HCT116 (cell line): Measurements from ENCODE around the gene LEMD3. TPM values are rescaled to one million over a fixed set of nuclear protein-coding genes. Genes with fewer than 3 reads are reported as not detected.

ENCODE experiments used
- ATAC-seq: fragments of 200-7000 bp; cut with Tn5 transposase; 2 replicates; pipeline ENCODE4 v1.9.1; 2020; ENCODE audit warnings: mild to moderate bottlenecking, moderate library complexity
- BruUV-seq: library from RNA; stranded (reverse); fragments of 400-500 nt; replicated peaks from 2 replicates; lab custom pipeline; 2021; lab: Mats Ljungman, UMichigan
- CTCF ChIA-PET: fragments of 300-600 bp; sonication (Branson Sonifier 250); formaldehyde crosslinking; loops from one replicate; lab custom pipeline; 2021; ENCODE audit warnings: antibody characterized with exemption; lab: Charles Lee
- POLR2A ChIA-PET: fragments of 300-600, 350-600 bp; sonication (Branson Sonifier 250); formaldehyde crosslinking; loops from one replicate; lab custom pipeline; 2021; ENCODE audit warnings: antibody characterized with exemption; lab: Charles Lee
- RAD21 ChIA-PET, 2 experiments: fragments of 300-600 bp; sonication (Branson Sonifier 250); formaldehyde crosslinking; loops; one replicate each; lab custom pipeline; 2023; ENCODE audit warnings: low total read pairs in 2 of 2; ENCODE audit not compliant: uncharacterized antibody in 2 of 2, unreplicated experiment in 2 of 2, low non-redundant PET in 1 of 2; lab: Charles Lee
- DNase-seq: peaks from one replicate; pipeline ENCODE4 v3.0.0-alpha.2; 2010; ENCODE audit warnings: low read depth, low spot score
- H2AFZ ChIP-seq: fragments of 200-600 bp; shearing (Covaris generic), sonication (generic); 2 replicates; pipeline ENCODE4 v1.6.1; 2017; ENCODE audit warnings: low read depth, mixed run types, mixed read lengths, antibody characterized with exemption, low read length; ENCODE audit not compliant: poor library complexity, severe bottlenecking
- H3K27ac ChIP-seq: 2 replicates; pipeline ENCODE4 v1.5.1; 2012; ENCODE audit warnings: low read depth, low read length
- H3K27me3 ChIP-seq: fragments of 200-600 bp; sonication (generic); 2 replicates; pipeline ENCODE4 v1.6.1; 2016; ENCODE audit warnings: mixed run types, low read length, mixed read lengths; ENCODE audit not compliant: insufficient read depth
- H3K36me3 ChIP-seq, 2 experiments: fragments of 200-500 bp in 1 of 2; fragments of 200-600 bp in 1 of 2; sonication (Bioruptor generic) in 1 of 2; sonication (generic) in 1 of 2; 2 replicates each; pipeline versions ENCODE4 v1.5.1 to v1.6.1; 2014 to 2016; ENCODE audit warnings: low read length in 2 of 2, inconsistent platforms in 1 of 2, mixed read lengths in 1 of 2, mixed run types in 1 of 2; ENCODE audit not compliant: insufficient read depth in 2 of 2, control insufficient read depth in 1 of 2
- H3K4me1 ChIP-seq, 2 experiments: fragments of 200-600 bp in 1 of 2; sonication (generic) in 1 of 2; 2 replicates each; pipeline versions ENCODE4 v1.5.1 to v1.6.1; 2012 to 2017; ENCODE audit warnings: low read length in 2 of 2, inconsistent platforms in 1 of 2, mild to moderate bottlenecking in 1 of 2, mixed read lengths in 1 of 2, mixed run types in 1 of 2, moderate library complexity in 1 of 2; ENCODE audit not compliant: insufficient read depth in 2 of 2, control insufficient read depth in 1 of 2
- H3K4me2 ChIP-seq: fragments of 200-600 bp; sonication (generic); 2 replicates; pipeline ENCODE4 v1.6.1; 2017; ENCODE audit warnings: mixed run types, low read length, mixed read lengths
- H3K4me3 ChIP-seq, 2 experiments: fragments of 200-600 bp in 1 of 2; sonication (generic) in 1 of 2; replicated peaks in 1 of 2; 2 replicates each; pipeline ENCODE4 v1.5.1; 2011 to 2016; ENCODE audit warnings: low read length in 2 of 2, control low read depth in 1 of 2, low read depth in 1 of 2, mild to moderate bottlenecking in 1 of 2, mixed read lengths in 1 of 2, mixed run types in 1 of 2
- H3K79me2 ChIP-seq: fragments of 200-600 bp; sonication (generic); 2 replicates; pipeline ENCODE4 v1.6.1; 2017; ENCODE audit warnings: mild to moderate bottlenecking, mixed run types, low read length, moderate library complexity, mixed read lengths; ENCODE audit not compliant: insufficient read depth
- H3K9ac ChIP-seq: fragments of 200-600 bp; sonication (generic); 2 replicates; pipeline ENCODE4 v1.6.1; 2016; ENCODE audit warnings: low read length, mixed read lengths
- H3K9me2 ChIP-seq: fragments of 200-600 bp; sonication (generic), shearing (Covaris generic); 2 replicates; pipeline ENCODE4 v1.6.1; 2017; ENCODE audit warnings: mixed run types, mild to moderate bottlenecking, moderate library complexity; ENCODE audit not compliant: insufficient read depth
- H3K9me3 ChIP-seq, 2 experiments: fragments of 200-500 bp in 1 of 2; fragments of 200-600 bp in 1 of 2; sonication (Bioruptor generic) in 1 of 2; sonication (generic) in 1 of 2; 2 replicates each; pipeline ENCODE4 v1.6.1; 2014 to 2017; ENCODE audit warnings: low read length in 2 of 2, mixed read lengths in 2 of 2, inconsistent platforms in 1 of 2, low read depth in 1 of 2, mild to moderate bottlenecking in 1 of 2, mixed run types in 1 of 2, moderate library complexity in 1 of 2; ENCODE audit not compliant: control insufficient read depth in 1 of 2, insufficient read depth in 1 of 2
- H4K20me1 ChIP-seq: fragments of 200-600 bp; sonication (generic), shearing (Covaris generic); 2 replicates; pipeline ENCODE4 v1.6.1; 2017; ENCODE audit warnings: mixed run types, mild to moderate bottlenecking, moderate library complexity; ENCODE audit not compliant: insufficient read depth
- ATF3 ChIP-seq: IDR thresholded peaks from 2 replicates; pipeline ENCODE4 v1.6.1; 2012
- CBX3 ChIP-seq: IDR thresholded peaks from 2 replicates; pipeline ENCODE4 v1.6.1; 2012; ENCODE audit warnings: low read depth
- CEBPB ChIP-seq: IDR thresholded peaks from 2 replicates; pipeline ENCODE4 v1.6.1; 2012; ENCODE audit warnings: low read depth
- EGR1 ChIP-seq: IDR thresholded peaks from 2 replicates; pipeline ENCODE4 v1.6.1; 2012; ENCODE audit warnings: low read depth
- ELF1 ChIP-seq: IDR thresholded peaks from 2 replicates; pipeline ENCODE4 v1.6.1; 2012; ENCODE audit warnings: low read depth, borderline replicate concordance
- EZH2 ChIP-seq: fragments of 200-600 bp; sonication (generic); IDR thresholded peaks from 2 replicates; pipeline ENCODE4 v1.6.1; 2017; ENCODE audit warnings: antibody characterized with exemption, mixed run types
- FOSL1 ChIP-seq: IDR thresholded peaks from 2 replicates; pipeline ENCODE4 v1.6.1; 2012; ENCODE audit warnings: low read depth
- JUND ChIP-seq: IDR thresholded peaks from 2 replicates; pipeline ENCODE4 v1.6.1; 2012
- MAX ChIP-seq: IDR thresholded peaks from 2 replicates; pipeline ENCODE4 v1.6.1; 2012
- POLR2A ChIP-seq: IDR thresholded peaks from 2 replicates; pipeline ENCODE4 v1.7.0; 2011; ENCODE audit warnings: borderline replicate concordance; ENCODE audit not compliant: insufficient read depth, insufficient read length; ENCODE audit errors: extremely low read depth
- POLR2AphosphoS5 ChIP-seq: IDR thresholded peaks from 2 replicates; pipeline ENCODE4 v1.6.1; 2011; ENCODE audit warnings: mild to moderate bottlenecking, low read depth, low read length, moderate library complexity
- RAD21 ChIP-seq: IDR thresholded peaks from 2 replicates; pipeline ENCODE4 v1.6.1; 2012; ENCODE audit warnings: low read depth, mild to moderate bottlenecking
- SIN3A ChIP-seq: IDR thresholded peaks from 2 replicates; pipeline ENCODE4 v1.6.1; 2012; ENCODE audit warnings: low read depth
- SP1 ChIP-seq: IDR thresholded peaks from 2 replicates; pipeline ENCODE4 v1.6.1; 2012; ENCODE audit warnings: low read depth
- SRF ChIP-seq: IDR thresholded peaks from 2 replicates; pipeline ENCODE4 v1.6.1; 2012; ENCODE audit warnings: low read depth
- TCF7L2 ChIP-seq: IDR thresholded peaks from 2 replicates; pipeline ENCODE4 v1.7.0; 2011; ENCODE audit warnings: borderline replicate concordance, inconsistent platforms; ENCODE audit not compliant: insufficient read depth, insufficient read length; ENCODE audit errors: extremely low read depth
- YY1 ChIP-seq: IDR thresholded peaks from 2 replicates; pipeline ENCODE4 v1.6.1; 2011; ENCODE audit warnings: low read length, low read depth, moderate library complexity, mild to moderate bottlenecking; ENCODE audit not compliant: insufficient replicate concordance; ENCODE audit errors: extremely low read depth
- ZBTB33 ChIP-seq: IDR thresholded peaks from 2 replicates; pipeline ENCODE4 v1.6.1; 2011; ENCODE audit warnings: mild to moderate bottlenecking, low read length, moderate library complexity; ENCODE audit not compliant: insufficient replicate concordance; ENCODE audit errors: extremely low read depth
- ZFX ChIP-seq: fragments of 450-650 bp; IDR thresholded peaks from 2 replicates; pipeline ENCODE4 v1.6.1; 2017
- intact Hi-C: fragments of 100-400 bp; cut with micrococcal nuclease; formaldehyde crosslinking; loops from 2 replicates; pipeline ENCODE4 v1.10.0; 2022
- total RNA-seq: library from RNA; stranded (reverse); gene quantifications from one replicate; pipeline ENCODE4 v1.2.1, GENCODE V29; 2021; ENCODE audit not compliant: unreplicated experiment

LEMD3 gene
- total RNA-seq, 1 experiment from 2014 or later: 28.7 TPM

- H3K79me2 ChIP-seq: peaks cover 98% of the 10 kb centered on the region
- no peak for DNase-seq
- no peaks in the 10 kb centered on the region for H3K9me3 ChIP-seq
- CTCF ChIA-PET: no interaction called here
- H3K27me3 ChIP-seq: no peaks in the 10 kb centered on the region
- no peaks in the 10 kb centered on the region for H3K36me3 ChIP-seq
- H2AFZ ChIP-seq: no peak overlapping the region
- BruUV-seq: no TSS peak
- no peak for TF ChIP-seq CEBPB
- TF ChIP-seq SIN3A: no peak
- TF ChIP-seq POLR2A: no peak
- TF ChIP-seq ELF1: no peak
- no peak for TF ChIP-seq TCF7L2
- no peak for TF ChIP-seq JUND
- RAD21 ChIA-PET: no interaction called here
- no peak overlapping the region for H3K9ac ChIP-seq
- intact Hi-C loops: no loop called here
- no peaks in the 10 kb centered on the region for H3K9me2 ChIP-seq
- H3K27ac ChIP-seq: no peak overlapping the region
- ATAC-seq: no peak
- peaks cover 22% of the 10 kb centered on the region; the same call in 1 of the 2 replicates for H4K20me1 ChIP-seq
- no peak overlapping the region for H3K4me2 ChIP-seq
- no peak overlapping the region for H3K4me3 ChIP-seq
- POLR2A ChIA-PET: no interaction called here
- H3K4me1 ChIP-seq: no peaks in the 10 kb centered on the region
Measured at GRCh38 chr12:65192963-65193516, 23.7 kb downstream of the LEMD3 start.

GRCh38 chr12:65194949-65195348 lies 25.6 kb downstream of the LEMD3 start:
- POLR2A ChIA-PET: no interaction called here
- H3K79me2 ChIP-seq: peaks cover 98% of the 10 kb centered on the region
- CTCF ChIA-PET: interaction anchor here (0.8 to 2.1 kb wide), 3 partner anchors 11 to 893 kb away, joined by 3 to 6 read pairs (median 4); no protein-coding TSS in a partner anchor
- TF ChIP-seq ZBTB33: no peak
- TF ChIP-seq SRF: no peak
- TF ChIP-seq RAD21: no peak
- TF ChIP-seq POLR2AphosphoS5: no peak
- TF ChIP-seq MAX: no peak
- TF ChIP-seq EZH2: no peak
- TF ChIP-seq JUND: no peak
- TF ChIP-seq ZFX: no peak
- no peak for TF ChIP-seq SP1
- TF ChIP-seq FOSL1: no peak
- TF ChIP-seq CBX3: no peak
- no peak for TF ChIP-seq SIN3A
- no peak for TF ChIP-seq EGR1
- TF ChIP-seq CEBPB: no peak
- TF ChIP-seq YY1: no peak
- TF ChIP-seq ATF3: no peak
- no peak for TF ChIP-seq POLR2A

More at GRCh38 chr12:65194949-65195348, 25.6 kb downstream of the LEMD3 start:
- BruUV-seq: no TSS peak
- H2AFZ ChIP-seq: no peak overlapping the region
- no peaks in the 10 kb centered on the region for H3K9me3 ChIP-seq
- RAD21 ChIA-PET: no interaction called here
- no peak overlapping the region for H3K27ac ChIP-seq
- no peaks in the 10 kb centered on the region for H3K27me3 ChIP-seq
- no peaks in the 10 kb centered on the region for H3K36me3 ChIP-seq
- no peaks in the 10 kb centered on the region for H3K4me1 ChIP-seq
- DNase-seq (no peak), ATAC-seq (no peak)
- no peak overlapping the region for H3K4me3 ChIP-seq
- H3K9me2 ChIP-seq: no peaks in the 10 kb centered on the region
- peaks cover 16% of the 10 kb centered on the region; the same call in 1 of the 2 replicates for H4K20me1 ChIP-seq
- H3K9ac ChIP-seq: no peak overlapping the region
- H3K4me2 ChIP-seq: no peak overlapping the region
- intact Hi-C loops: no loop called here
